ENCODE measurements around the gene CLRN3. TPM values are rescaled to one million over a fixed set of nuclear protein-coding genes. Genes with fewer than 3 reads are reported as not detected.
A peak's percentile ranks its signal among the peaks of the same experiment; 100 is the strongest.

Gene CLRN3
- total and polyA plus RNA-seq, 2 experiments from 2014 or later, result not detected

- H3K36me3 ChIP-seq (ENCODE audit: insufficient read depth), result no peaks in the 10 kb centered on the region
- H3K4me1 ChIP-seq (ENCODE audit: insufficient read depth), result peaks cover 8% of the 10 kb centered on the region; the same call in 1 of the 2 replicates
- H3K36me3 Mint-ChIP-seq (ENCODE audit: low read depth), result no peaks in the 10 kb centered on the region
- ATAC-seq (no peak), DNase-seq (ENCODE audit: low spot score) (no peak)
- H3F3A ChIP-seq (replicated peaks; ENCODE audit: low read depth), result no peaks in the 10 kb centered on the region
- 0 out of 2 replicates have a peak overlapping the region, but pooled peaks have one; percentile 26 for H3K27ac ChIP-seq (ENCODE audit: low read depth)
- H3K27me3 Mint-ChIP-seq (ENCODE audit: insufficient read depth, low read depth, poor library complexity), result peaks cover 10% of the 10 kb centered on the region
- no peak overlapping the region for H3K4me3 ChIP-seq
- H3K4me3 Mint-ChIP-seq, result no peak overlapping the region
- H3K79me2 ChIP-seq (replicated peaks; ENCODE audit: insufficient read depth), result no peaks in the 10 kb centered on the region
- no peaks in the 10 kb centered on the region for H3K27me3 ChIP-seq (ENCODE audit: insufficient read depth)
- H3K4me2 ChIP-seq, result no peak overlapping the region
- no peaks in the 10 kb centered on the region for H4K20me1 ChIP-seq (replicated peaks; ENCODE audit: insufficient read depth)
- H3K9me3 Mint-ChIP-seq, result peaks cover 3% of the 10 kb centered on the region; the same call in 1 of the 3 replicates
- no peaks in the 10 kb centered on the region for H3K9me2 ChIP-seq (ENCODE audit: insufficient read depth)
- no peak for TF ChIP-seq ETS1 (IDR thresholded peaks at IDR 0.05)
- TF ChIP-seq ZNF331 (CRISPR knock-in tag; IDR thresholded peaks at IDR 0.05; ENCODE audit: low read depth), result no peak
- H3K4me1 Mint-ChIP-seq, result peaks cover 5% of the 10 kb centered on the region
- H3K27ac Mint-ChIP-seq, result no peak overlapping the region; the same call in 1 of the 2 replicates
- peak overlapping the region; percentile 76 for H2AFZ ChIP-seq
Measured at GRCh38 chr10:127849921-127850320, 42.8 kb downstream of the CLRN3 start.

GRCh38 chr10:127849224-127849623, 43.5 kb downstream of the CLRN3 start:
- no peaks in the 10 kb centered on the region for H4K20me1 ChIP-seq (replicated peaks; ENCODE audit: insufficient read depth)
- no peak for TF ChIP-seq ZNF462 (CRISPR knock-in tag; IDR thresholded peaks at IDR 0.05)
- no peak for TF ChIP-seq ETS1 (IDR thresholded peaks at IDR 0.05)
- TF ChIP-seq STAT1 (IDR thresholded peaks at IDR 0.05; ENCODE audit: unreplicated experiment), result no peak
- no peak for TF ChIP-seq ZNF331 (CRISPR knock-in tag; IDR thresholded peaks at IDR 0.05; ENCODE audit: low read depth)
- no peak for TF ChIP-seq JUNB (IDR thresholded peaks at IDR 0.05; ENCODE audit: unreplicated experiment)
- TF ChIP-seq ZNF114 (CRISPR knock-in tag; IDR thresholded peaks at IDR 0.05), result no peak
- TF ChIP-seq, protein P1, sequence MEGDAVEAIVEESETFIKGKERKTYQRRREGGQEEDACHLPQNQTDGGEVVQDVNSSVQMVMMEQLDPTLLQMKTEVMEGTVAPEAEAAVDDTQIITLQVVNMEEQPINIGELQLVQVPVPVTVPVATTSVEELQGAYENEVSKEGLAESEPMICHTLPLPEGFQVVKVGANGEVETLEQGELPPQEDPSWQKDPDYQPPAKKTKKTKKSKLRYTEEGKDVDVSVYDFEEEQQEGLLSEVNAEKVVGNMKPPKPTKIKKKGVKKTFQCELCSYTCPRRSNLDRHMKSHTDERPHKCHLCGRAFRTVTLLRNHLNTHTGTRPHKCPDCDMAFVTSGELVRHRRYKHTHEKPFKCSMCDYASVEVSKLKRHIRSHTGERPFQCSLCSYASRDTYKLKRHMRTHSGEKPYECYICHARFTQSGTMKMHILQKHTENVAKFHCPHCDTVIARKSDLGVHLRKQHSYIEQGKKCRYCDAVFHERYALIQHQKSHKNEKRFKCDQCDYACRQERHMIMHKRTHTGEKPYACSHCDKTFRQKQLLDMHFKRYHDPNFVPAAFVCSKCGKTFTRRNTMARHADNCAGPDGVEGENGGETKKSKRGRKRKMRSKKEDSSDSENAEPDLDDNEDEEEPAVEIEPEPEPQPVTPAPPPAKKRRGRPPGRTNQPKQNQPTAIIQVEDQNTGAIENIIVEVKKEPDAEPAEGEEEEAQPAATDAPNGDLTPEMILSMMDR (conservative IDR thresholded peaks at IDR 0.05; ENCODE audit: low read depth in 2 of 2), result no peak
- no peak for TF ChIP-seq EZH2phosphoT487 (IDR thresholded peaks at IDR 0.05; ENCODE audit: unreplicated experiment)
- TF ChIP-seq EZH2 (IDR thresholded peaks at IDR 0.05; ENCODE audit: low read depth, unreplicated experiment), result no peak

More at GRCh38 chr10:127849224-127849623, 43.5 kb downstream of the CLRN3 start:
- H3K27ac ChIP-seq (ENCODE audit: low read depth), result no peak overlapping the region
- Mint-ChIP-seq H3K4me1 (peaks cover 5% of the 10 kb centered on the region), H3K27ac (no peak overlapping the region), H3K9me3 (peaks cover 3% of the 10 kb centered on the region; the same call in 1 of the 3 replicates), H3K27me3 (ENCODE audit: insufficient read depth, low read depth, poor library complexity) (peaks cover 3% of the 10 kb centered on the region), H3K36me3 (ENCODE audit: low read depth) (no peaks in the 10 kb centered on the region), H3K4me3 (no peak overlapping the region)
- no peaks in the 10 kb centered on the region for H3K36me3 ChIP-seq (ENCODE audit: insufficient read depth)
- no peaks in the 10 kb centered on the region for H3F3A ChIP-seq (replicated peaks; ENCODE audit: low read depth)
- no peak overlapping the region for H3K4me3 ChIP-seq
- H3K4me1 ChIP-seq (ENCODE audit: insufficient read depth), result peaks cover 8% of the 10 kb centered on the region; the same call in 1 of the 2 replicates
- DNase-seq (ENCODE audit: low spot score), result no peak
- no peaks in the 10 kb centered on the region for H3K9me2 ChIP-seq (ENCODE audit: insufficient read depth)
- no peak overlapping the region for H3K4me2 ChIP-seq
- H3K79me2 ChIP-seq (replicated peaks; ENCODE audit: insufficient read depth), result no peaks in the 10 kb centered on the region
- ATAC-seq, result no peak
- H2AFZ ChIP-seq, result no peak overlapping the region
- H3K27me3 ChIP-seq (ENCODE audit: insufficient read depth), result no peaks in the 10 kb centered on the region

Data from GM23338 (cell line).